ENCODE data around the gene CDH4.

CDH4 gene

DNA sequence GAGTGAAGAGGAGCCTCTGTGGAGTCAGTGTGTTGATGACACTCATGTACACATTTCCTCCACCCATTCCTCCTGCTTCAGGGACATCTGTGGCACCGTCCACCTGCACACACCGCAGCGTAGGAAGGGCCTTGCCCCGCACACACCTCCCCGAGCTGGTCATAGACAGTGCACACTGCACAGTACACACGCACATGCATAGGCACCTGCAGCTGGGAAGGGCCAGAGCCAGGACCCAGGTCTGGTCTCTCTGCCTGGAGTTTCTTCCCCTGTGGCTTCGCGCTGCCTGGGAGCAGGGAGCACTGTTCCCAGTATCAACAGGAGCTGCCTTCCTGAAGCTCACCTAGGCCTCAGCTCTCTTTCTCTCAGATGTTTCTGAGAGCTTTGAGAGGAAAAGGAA is 473.1 kb downstream of the CDH4 start:
- DNase-seq (ENCODE audit: low read depth in 1 of 2, low spot score in 1 of 2): no peak

DNA sequence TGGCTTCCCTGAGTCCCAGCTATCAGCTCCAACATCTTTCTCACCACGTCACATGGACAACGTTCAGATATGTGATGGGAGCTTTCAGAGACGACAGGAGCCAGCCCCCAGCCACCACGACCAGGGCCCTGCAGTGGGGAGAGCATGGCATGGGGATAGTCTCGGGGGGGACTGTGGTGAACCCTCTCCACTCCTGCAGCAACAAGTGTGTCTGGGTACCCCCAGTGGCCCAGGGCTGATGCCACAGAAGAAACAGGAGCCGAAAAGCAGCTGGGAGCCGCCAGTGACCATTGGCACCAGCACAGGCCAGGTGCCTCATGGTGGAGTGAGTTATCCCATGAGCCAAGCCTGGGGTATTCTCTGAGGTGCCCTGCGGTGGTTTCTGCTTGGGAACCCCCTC is 473.9 kb downstream of the CDH4 start:
- DNase-seq (ENCODE audit: low read depth in 1 of 2, low spot score in 1 of 2): no peak

DNA sequence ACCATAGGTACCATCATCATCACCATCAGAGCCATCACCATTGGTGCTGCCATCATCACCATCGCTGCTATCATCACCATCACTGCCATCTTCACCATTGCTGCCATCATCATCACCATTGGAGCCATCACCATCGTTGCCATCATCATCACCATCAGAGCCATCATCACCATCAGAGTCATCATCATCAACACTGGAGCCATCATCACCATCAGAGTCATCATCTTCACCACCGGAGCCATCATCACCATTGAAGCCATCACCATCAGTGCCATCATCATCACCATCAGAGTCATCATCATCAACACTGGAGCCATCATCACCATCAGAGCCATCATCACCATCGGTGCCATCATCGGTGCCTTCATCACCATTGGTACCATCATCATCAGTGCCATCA is 474.9 kb downstream of the CDH4 start:
- no peak for DNase-seq (ENCODE audit: low read depth in 1 of 2, low spot score in 1 of 2)

DNA sequence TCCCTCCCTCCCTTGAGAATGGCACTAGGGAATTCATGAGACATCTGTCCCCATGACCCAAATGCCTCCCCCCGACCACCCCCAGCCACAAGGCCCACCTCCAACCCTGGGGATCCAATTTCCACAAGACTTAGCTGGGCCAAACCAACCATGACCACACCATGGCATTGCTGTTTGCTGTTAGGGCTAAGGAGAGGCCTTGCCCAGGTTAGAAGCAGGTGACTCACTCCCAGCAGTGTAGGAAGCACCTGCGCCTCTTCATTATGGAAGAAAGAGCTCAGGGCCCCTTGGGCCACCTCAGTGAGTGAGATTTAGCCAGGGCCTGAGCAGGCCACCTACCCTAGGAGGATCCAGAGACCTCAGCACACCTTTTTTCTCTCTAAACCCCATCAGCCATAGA is 475.7 kb downstream of the CDH4 start:
- no peak for DNase-seq (ENCODE audit: low read depth in 1 of 2, low spot score in 1 of 2)

DNA sequence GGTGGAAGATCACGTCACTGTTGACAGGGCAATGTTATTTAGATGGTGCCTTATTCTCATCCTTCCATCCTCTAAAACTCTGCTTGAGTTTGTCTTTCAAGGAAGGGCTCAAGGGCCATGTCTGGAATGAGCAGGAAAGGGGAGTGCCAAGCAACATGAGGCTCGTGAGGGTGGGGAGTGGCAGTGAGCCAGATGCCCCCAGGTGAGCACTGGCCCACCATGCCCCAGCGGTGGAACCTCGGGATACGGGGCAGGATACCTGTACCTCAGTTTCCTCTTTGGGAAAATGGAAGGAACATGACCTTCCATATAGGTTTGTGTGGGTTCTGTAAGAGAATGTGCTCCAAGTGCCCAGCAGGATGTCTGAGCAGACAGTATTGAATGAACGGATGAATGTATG is 476.3 kb downstream of the CDH4 start:
- no peak for DNase-seq (ENCODE audit: low read depth in 1 of 2, low spot score in 1 of 2)

DNA sequence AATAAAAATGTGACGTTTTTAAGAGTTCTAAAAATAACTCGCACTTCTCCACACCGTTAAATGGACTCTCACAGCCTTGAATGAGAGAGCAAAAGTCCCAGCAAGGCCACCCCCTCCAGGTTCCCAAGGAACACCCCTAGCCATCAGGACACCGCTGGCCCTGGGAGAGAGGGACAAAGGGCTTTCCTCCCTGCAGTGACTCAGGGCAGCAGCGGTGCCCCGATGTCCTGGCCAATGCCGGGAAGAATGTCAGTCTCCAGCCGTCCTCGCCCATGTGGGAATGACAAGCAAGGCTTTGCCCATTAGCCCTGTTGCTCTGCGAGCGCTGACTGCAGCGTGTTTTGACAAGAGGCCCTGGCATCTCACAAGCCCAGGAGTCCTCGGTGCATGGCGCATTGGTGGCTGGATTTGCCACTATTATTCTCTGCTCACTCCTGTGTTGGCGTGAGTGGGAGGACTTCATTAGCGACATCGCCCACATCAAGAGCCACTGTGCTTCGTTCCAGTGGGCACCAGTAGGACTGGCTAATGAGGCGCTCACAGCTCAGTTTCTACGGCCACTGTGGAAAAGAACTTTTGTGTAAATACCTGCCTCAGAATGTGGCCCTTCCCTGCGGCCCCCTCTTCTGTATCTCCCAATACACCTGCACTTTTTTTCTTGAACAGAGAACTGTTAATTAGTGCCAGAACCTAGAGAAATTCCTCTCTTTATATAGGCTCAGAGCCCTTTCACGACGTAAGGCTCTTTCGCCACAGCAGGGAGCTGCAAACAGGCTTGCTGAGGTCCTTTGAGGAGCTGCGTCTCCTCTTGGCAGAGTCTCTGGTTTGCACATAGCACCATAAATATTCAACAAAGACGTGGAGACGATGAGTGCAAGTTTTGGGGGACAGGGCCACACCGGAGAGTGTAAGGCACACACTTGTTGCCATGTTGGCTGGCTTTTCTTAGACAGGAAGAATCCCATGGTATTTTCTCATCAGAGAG is 477.0 kb downstream of the CDH4 start:
- no peak for DNase-seq (ENCODE audit: low read depth in 1 of 2, low spot score in 1 of 2)

DNA sequence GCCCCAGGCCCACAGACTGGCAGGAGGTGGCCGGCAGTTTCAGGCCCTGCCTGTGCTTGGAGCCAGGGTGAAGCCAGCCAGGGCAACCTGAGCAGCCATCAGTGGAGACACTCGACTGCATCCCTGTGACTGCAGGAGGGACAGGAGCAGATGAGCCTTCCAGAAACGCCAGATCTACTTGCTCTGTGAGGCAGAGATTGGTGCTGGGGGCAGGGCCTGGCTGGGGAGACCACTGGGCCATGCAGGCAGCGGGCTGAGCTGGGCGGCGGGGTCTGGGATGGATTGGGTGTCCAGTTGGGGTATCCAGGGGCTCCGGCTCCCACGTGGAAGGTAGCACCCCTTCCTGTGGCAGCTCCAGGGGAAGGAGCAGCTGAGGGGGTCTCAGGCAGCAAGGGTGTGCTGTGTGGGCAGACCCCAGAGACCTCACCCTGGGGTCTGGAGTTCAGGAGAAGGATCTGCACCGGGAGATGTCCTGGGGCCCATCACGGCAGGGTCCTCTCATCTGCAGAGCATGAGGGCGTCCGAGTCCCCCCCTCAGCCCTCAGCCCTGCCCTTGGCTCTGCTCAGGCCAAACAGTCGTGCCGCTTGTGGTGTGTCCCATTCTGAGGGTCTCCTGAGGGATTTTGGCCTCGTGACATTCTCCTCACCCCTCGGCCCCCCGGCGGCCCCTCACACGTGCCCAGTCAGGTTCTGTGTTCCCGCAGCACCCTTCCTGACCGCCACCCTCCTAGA is 478.7 kb downstream of the CDH4 start:
- no peak for DNase-seq (ENCODE audit: low read depth in 1 of 2, low spot score in 1 of 2)

DNA sequence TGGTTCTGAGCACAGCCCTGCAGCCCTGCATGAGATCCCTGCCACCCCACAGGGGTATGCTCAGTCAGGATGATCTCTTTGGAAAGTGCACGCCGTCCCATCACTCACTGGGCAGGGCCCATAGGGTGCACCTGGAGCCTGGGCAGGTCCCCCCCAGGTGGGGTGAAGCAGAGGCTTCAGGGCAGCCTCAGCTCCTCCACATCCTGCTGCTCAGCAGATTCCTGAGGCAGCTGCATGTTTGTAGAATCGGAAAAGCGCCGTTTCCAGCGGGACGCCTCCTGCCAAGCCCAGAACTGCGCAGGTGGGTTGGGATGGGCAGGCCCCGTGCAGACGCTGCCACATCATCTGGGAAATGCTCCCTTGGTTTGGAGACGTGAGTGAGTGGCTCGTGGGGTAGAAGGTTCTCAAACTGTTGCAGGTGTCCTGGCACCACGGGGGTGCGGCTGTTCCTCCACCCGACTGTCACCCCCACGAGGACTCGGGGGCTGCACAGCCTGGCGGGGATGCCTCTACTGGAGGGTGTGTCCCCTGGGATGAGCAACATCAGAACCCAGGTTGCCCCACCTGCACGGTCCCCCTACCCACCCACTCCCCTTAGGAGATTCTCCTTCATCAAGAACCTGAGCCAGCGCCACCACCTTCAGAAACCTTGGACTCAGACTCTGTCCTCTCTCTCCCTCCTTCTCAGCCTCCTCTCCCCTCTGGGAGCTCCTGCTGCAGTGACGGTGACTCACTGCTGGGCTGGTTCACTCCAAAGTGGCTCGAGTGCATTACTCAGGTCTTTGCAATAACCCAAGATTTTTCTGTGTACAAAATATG is 479.5 kb downstream of the CDH4 start:
- DNase-seq (ENCODE audit: low read depth in 1 of 2, low spot score in 1 of 2): no peak

DNA sequence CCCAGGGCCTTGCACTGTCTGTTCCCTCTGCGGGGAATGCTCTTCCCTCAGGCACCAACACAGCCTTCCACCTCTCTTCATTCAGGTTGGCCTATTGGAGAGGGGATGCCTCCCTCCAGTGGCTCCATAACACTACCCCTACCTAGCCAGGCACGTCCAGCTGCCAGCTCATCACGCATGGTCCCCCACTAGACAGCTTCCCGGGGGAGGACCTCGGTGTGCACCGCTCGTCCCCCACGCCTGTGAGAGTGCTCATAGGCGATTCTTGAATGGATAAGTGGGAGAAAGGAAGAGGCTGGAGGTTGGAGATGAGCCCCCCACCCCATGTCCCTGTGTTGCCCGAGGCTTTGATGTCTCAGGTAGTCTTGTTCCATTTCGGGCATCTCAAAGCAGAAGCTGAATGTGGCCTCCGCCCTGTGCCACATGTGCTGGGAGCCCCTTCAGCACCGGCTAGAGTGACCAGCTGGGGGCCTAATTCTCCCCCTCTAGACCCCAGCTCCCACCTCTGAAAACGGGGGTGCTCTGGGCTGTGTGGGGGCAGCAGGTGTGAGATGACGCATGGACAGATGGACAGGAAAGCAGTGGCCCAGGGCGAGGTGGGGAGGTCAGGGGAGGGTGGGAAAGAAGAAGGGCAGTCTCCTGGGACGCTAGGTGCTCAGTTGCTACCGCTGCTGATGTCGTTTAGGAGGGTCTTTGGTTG is 480.6 kb downstream of the CDH4 start:
- DNase-seq (ENCODE audit: low read depth in 1 of 2, low spot score in 1 of 2): no peak

DNA sequence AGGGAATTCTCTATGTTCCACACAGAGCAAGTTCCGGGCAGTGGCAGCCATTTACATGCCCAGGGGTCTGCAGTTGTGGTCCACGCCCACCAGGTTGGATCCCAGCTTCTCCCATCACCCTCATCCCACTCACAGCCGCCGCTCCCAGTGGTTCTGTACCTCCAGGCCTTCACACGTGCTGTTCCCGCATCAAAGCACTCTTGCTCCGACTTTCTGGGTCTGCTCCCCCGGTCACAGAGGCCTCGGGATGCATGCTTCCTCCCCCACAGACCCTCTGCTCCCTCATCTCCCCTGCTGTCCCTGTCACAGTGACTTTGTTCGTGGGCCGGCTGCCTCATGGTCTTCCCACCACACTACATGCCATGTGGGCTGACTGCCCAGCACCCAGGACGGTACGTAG is 481.2 kb downstream of the CDH4 start:
- DNase-seq (ENCODE audit: low read depth in 1 of 2, low spot score in 1 of 2): no peak

DNA sequence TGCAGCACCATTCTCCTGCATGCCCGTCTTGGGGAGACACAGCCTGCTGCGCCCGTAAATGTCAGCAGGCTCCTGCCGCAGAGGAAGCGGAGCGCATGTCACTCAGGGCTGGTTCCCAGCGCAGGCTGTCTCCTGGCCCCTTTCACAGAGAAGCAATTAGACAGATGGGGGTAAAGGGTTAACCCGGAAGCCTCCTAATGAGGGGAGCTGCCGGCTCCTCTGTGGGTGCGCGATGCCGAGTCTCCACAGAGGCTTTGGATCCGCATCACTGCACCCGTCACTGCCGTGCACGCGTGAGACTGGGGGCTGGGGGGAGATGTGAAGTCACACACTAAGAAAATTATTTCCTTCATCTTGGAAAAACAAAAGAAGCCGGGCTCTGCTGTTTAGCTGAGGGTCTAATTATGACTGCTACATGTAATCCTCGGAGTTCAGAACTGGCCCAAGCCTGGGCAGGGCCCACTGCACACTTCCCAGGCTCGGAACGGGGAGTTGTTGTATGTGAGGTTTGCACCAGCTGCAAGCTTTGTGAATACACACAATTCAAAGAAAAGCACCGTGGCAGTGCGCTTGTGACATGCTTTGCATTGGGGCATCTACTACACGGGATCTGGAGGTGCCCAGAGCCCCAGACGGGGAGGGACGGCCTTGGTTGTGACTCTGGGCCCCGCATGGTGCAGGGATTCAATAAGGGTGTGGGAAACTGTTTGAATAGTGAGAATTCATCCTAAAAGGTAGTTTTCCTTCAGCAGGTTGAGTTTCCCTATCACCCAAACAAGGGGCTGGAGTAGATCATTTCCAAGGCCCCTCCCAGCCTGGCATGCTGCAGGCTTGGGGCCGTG is 482.1 kb downstream of the CDH4 start:
- DNase-seq (ENCODE audit: low read depth in 1 of 2, low spot score in 1 of 2): no peak

DNA sequence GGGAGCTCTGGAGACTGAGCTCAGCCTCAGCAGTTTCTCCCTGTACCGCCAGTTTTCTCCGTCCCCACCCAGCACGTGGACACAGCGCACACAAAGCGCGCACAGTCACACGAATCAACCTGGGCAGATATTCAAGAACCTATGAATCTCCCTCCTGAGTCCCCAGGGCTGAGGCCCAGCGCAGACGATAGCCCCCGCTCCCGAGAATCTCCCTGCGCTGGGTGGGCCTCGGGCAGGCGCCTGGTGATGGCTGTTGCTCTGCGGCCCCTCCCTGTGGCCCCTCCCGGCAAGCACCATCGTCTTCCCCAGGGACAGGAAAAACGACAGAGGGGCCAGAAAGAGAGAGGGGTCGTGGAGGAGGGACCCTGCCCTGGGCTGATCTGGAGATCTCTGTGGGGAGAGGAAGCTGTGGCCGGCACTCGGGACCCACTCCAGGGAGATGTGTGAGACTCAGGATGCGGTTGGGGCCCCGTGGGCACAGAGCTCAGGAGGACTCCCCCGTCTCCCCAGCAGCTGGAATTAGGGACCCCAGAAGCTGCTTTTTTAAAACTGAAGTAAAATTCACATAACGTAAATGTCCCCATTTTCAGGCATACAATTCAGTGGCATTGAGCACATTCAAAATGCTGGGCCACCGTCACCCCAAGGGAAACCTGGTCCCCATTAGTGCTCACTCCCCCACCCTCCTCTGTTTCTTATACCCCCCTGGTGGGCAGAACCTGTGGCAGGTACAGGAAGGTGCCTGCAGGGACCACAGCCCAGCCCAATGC is 482.9 kb downstream of the CDH4 start:
- no peak for DNase-seq (ENCODE audit: low read depth in 1 of 2, low spot score in 1 of 2)

DNA sequence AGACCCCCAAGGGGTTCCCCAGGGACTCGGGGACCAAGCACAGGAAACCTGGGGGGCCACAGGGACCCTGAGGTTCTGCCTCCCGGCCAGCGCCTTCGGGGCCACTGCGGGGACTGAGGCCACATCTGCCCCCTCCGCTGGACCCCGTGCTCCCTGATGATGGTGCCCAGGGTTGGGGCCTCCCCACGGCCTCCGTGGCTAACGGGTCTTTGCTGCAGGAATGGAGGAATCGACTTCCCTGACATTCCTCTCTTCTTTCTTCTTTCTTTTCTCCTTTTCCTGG is 483.4 kb downstream of the CDH4 start:
- DNase-seq (ENCODE audit: low read depth in 1 of 2, low spot score in 1 of 2): no peak

DNA sequence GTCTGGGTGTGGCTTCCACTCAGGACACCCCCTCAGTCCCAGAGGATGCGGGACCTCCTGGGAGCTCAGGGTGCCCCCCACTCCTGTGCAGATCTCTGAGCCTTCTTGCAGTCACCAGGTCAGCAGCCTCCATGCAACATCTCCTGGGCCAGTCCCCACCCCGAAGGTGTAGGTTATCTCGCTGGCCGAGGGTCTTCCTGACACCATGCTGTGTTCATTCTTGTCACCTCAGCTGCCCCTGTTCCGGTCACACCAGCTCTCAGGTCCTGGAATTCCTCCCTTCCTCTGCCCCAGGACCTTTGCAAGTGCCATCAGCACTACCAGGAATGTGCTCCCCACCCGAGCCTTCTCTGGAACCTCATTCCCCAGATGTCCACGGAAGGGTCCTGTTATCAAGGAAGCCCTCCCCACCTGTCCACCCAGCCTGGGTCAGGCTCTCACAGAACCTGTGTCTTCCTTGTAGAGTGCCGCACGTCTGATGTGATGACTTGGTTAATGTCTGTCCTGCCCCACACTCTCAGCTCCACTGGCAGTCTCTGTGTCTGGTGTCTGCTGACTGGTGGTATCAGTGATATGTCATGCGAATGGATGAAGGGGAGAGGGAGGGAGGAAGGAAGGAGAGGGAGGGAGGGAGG is 484.1 kb downstream of the CDH4 start:
- no peak for DNase-seq (ENCODE audit: low read depth in 1 of 2, low spot score in 1 of 2)

DNA sequence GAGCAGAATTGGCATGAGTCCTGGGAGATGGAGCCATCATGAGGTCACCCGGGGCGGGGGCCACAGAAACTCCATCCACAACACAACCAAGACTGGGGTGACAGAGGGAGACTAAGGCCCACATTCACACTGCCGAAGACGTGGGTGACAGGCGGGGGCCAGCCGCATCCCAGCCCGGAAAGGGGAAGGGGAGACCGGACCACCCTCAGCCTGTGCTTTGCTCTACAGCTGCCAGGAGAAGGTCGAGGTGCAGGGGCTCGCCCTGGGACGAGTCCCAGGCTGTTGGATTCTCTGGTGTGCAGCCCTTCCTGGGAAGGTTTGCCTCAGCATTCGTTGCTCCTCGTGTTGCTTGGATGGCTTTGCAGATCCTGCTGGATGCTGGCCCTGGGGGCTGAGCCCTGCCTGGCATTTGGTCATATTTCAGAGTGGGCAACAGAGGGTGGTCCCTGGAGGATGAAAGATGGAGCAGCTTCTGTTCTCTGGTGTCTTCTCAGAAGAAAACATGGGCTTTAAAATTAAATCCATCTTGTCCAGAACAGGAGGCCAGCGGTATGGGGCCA is 484.8 kb downstream of the CDH4 start:
- DNase-seq (ENCODE audit: low read depth in 1 of 2, low spot score in 1 of 2): no peak

DNA sequence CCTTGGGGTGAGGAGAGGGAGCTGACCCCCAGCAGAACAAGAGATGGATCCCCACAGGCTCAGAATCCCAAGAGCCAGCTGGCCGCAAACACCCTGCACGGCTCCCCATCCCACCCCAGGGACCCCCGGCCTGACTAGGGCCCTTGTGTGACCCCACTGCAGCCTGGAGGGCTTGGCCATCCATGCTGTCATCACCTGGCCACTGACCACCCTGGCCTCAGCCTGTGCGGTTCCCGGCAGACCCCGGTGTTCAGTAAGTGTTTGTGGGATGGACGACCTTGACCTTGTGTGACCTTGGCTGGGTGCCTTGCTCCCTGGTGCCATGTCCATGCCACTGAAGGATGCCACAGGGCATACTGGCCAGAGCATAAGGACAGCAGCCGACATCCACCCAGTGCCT is 485.3 kb downstream of the CDH4 start:
- no peak for DNase-seq (ENCODE audit: low read depth in 1 of 2, low spot score in 1 of 2)

DNA sequence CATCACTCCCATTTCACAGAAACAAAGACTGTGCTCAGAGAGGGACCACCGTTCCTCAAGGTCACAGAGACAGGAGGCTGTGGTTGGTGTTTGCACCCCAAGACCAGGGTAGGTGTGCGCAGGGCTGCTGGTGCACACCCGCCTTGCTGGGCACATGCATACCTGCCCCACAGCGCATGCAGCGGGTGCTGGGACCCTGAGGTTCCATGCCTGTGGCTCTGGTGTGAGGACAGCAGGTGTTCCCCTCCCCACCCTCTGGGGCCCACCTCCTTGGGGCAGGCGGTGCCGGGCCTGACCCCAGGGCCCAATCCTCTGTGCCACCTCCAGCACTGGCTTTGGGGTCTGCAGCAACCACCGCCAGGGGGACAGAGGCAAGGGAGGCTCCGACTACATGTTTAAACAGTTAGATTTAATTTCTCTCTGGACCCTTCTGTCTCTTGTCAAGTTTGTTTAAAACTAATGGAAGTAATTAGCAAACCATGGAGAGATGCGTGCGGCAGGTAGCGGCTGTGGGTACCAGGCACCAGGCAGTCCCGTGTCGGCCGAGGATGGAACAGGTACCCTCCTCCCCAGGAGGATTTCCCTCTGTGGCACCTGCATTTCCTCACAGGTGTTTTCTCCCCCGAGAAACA is 485.9 kb downstream of the CDH4 start:
- DNase-seq (ENCODE audit: low read depth in 1 of 2, low spot score in 1 of 2): no peak

DNA sequence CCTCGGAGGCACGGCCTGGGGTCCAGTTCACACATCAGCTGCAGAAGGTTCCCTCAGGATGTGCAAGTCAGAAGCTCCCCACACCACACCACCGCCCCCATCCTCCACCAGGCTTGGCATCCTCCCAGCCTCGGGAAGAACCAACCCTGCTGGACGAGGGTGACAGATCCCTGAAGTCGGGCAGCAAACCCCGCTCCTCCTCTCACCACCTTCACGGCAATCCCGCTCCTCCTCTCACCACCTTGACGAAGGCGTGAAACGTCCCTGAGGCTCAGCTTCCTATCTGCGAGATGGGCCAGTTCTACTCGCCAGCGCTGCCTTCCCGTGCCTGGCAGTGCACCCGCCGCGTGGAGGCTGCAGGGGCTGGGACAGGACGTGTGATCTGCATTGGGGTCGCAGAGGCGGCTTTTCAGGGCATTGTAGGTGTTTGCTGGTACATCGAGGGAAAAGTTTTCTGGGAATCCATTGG is 486.6 kb downstream of the CDH4 start:
- no peak for DNase-seq (ENCODE audit: low read depth in 1 of 2, low spot score in 1 of 2)

Measured in stimulated activated CD4-positive, alpha-beta T cell treated with anti-CD3 and anti-CD28 coated beads, Interleukin-15, amount 100 ng/mL, for 1 hour (primary cell).